NT2/D1 (cell line): ENCODE results near the gene PIK3C2G.
A peak's percentile ranks its signal among the peaks of the same experiment; 100 is the strongest.
"Not testable (repeated sequence)": the region's sequence is repeated elsewhere in the genome, so short reads cannot be mapped to it uniquely, and the experiment has no call there.

Experiments
- DNase-seq: peaks from one replicate; pipeline ENCODE4 v3.0.0-alpha.2; 2011; ENCODE audit warnings: low read depth, low spot score
- H3K27me3 ChIP-seq: 2 replicates; pipeline ENCODE4 v1.6.0; 2011; ENCODE audit warnings: mild to moderate bottlenecking; ENCODE audit not compliant: insufficient read length, insufficient read depth
- H3K36me3 ChIP-seq: 2 replicates; pipeline ENCODE4 v1.6.1; 2011; ENCODE audit warnings: mild to moderate bottlenecking, low read length, mixed read lengths; ENCODE audit not compliant: insufficient read depth, insufficient read length
- H3K4me1 ChIP-seq: 2 replicates; pipeline ENCODE4 v1.5.1; 2011; ENCODE audit not compliant: insufficient read depth, insufficient read length
- H3K4me3 ChIP-seq: 2 replicates; pipeline ENCODE4 v1.5.1; 2011; ENCODE audit warnings: low read depth; ENCODE audit not compliant: insufficient read length
- H3K9ac ChIP-seq: 2 replicates; pipeline ENCODE4 v1.6.0; 2011; ENCODE audit warnings: low read depth; ENCODE audit not compliant: insufficient read length
- H3K9me3 ChIP-seq: 2 replicates; pipeline ENCODE4 v1.5.1; 2011; ENCODE audit warnings: mild to moderate bottlenecking, low read length; ENCODE audit not compliant: insufficient read depth
- SUZ12 ChIP-seq: IDR thresholded peaks from 2 replicates; pipeline ENCODE4 v1.6.1; 2011; ENCODE audit not compliant: insufficient read length, insufficient read depth; ENCODE audit errors: extremely low read depth
- YY1 ChIP-seq: IDR thresholded peaks from 2 replicates; pipeline ENCODE4 v1.6.1; 2011; ENCODE audit not compliant: insufficient read length, insufficient read depth
- ZNF274 ChIP-seq: IDR thresholded peaks from 2 replicates; pipeline ENCODE4 v1.6.1; 2011; ENCODE audit warnings: mild to moderate bottlenecking, low read depth, low read length

The PIK3C2G gene

GRCh38 chr12:18246066-18246465 lies 15.3 kb upstream of the PIK3C2G start:
- no peak overlapping the region for H3K4me3 ChIP-seq
- DNase-seq = peak; percentile 28
- TF ChIP-seq SUZ12 (no peak), ZNF274 (no peak), YY1 (no peak)
- no peaks in the 10 kb centered on the region for H3K27me3 ChIP-seq
- no peaks in the 10 kb centered on the region for H3K9me3 ChIP-seq
- H3K9ac ChIP-seq = no peak overlapping the region
- H3K36me3 ChIP-seq = no peaks in the 10 kb centered on the region
- H3K4me1 ChIP-seq = no peaks in the 10 kb centered on the region

GRCh38 chr12:18250313-18250916 lies 10.9 kb upstream of the PIK3C2G start:
- Histone ChIP-seq H3K9me3 (no peaks in the 10 kb centered on the region), H3K4me1 (no peaks in the 10 kb centered on the region), H3K9ac (no peak overlapping the region), H3K36me3 (no peaks in the 10 kb centered on the region), H3K4me3 (no peak overlapping the region), H3K27me3 (no peaks in the 10 kb centered on the region)
- no peak for TF ChIP-seq ZNF274
- no peak for TF ChIP-seq SUZ12
- TF ChIP-seq YY1 = no peak
- DNase-seq = peak; percentile 93

DNA sequence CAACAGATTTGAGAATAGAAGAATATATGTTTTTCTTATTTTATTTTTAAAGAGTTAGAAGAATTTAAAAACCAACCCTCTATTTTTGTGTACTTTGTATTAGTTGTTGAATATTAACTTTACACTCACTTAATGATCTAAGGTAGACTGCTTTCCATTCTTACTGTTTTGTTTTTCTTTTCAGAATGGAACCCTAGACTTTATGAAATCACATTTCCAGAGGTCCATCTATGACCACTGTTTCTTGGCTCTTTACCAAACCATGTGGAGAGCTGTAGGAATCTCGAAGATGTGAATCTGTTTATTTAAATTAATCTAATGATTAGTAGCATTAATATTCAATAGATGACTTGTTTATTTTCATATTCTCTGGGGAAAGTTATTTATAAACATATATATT lies 7.2 kb upstream of the PIK3C2G start:
- TF ChIP-seq SUZ12 (no peak), YY1 (no peak), ZNF274 (no peak)
- Histone ChIP-seq H3K36me3 (no peaks in the 10 kb centered on the region), H3K4me1 (no peaks in the 10 kb centered on the region), H3K9me3 (no peaks in the 10 kb centered on the region), H3K27me3 (no peaks in the 10 kb centered on the region), H3K4me3 (no peak overlapping the region), H3K9ac (no peak overlapping the region)
- no peak for DNase-seq

GRCh38 chr12:18255004-18255403 lies 6.3 kb upstream of the PIK3C2G start:
- H3K4me1 ChIP-seq, H3K36me3 ChIP-seq, H3K4me3 ChIP-seq, H3K9me3 ChIP-seq, H3K9ac ChIP-seq, DNase-seq, H3K27me3 ChIP-seq: not testable (repeated sequence)

DNA sequence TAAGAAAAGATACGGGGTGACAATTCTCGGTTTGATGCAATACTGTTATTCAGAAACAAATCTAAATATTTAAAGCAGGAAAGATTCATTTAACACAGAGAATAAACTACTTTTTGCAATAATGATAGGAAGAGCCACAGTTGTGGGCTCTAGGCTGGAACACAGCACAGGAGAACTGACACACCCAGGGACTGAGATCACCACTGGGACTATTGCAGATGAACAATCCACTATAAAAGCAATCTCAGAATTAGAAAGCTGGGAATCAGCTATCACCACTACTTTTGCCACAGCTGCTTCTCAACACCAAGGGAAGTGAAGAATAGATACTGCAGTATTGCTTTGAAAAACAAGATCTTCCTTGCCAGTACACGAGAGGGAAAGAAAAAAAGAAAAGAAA lies 4.1 kb upstream of the PIK3C2G start:
- no peaks in the 10 kb centered on the region for H3K4me1 ChIP-seq
- no peaks in the 10 kb centered on the region for H3K36me3 ChIP-seq
- no peak overlapping the region for H3K9ac ChIP-seq
- no peaks in the 10 kb centered on the region for H3K27me3 ChIP-seq
- H3K4me3 ChIP-seq = no peak overlapping the region
- no peaks in the 10 kb centered on the region for H3K9me3 ChIP-seq
- no peak for DNase-seq
- TF ChIP-seq ZNF274 (no peak), SUZ12 (no peak), YY1 (no peak)

- Histone ChIP-seq H3K27me3 (no peaks in the 10 kb centered on the region), H3K9ac (no peak overlapping the region), H3K4me1 (no peaks in the 10 kb centered on the region), H3K4me3 (no peak overlapping the region), H3K36me3 (no peaks in the 10 kb centered on the region), H3K9me3 (no peaks in the 10 kb centered on the region)
- no peak for TF ChIP-seq YY1
- TF ChIP-seq SUZ12 = no peak
- TF ChIP-seq ZNF274 = no peak
- no peak for DNase-seq
These were observed 2.4 kb upstream of the PIK3C2G start for GRCh38 chr12:18258929-18259328.

- TF ChIP-seq YY1 (no peak), SUZ12 (no peak), ZNF274 (no peak)
- Histone ChIP-seq H3K9ac (no peak overlapping the region), H3K9me3 (no peaks in the 10 kb centered on the region), H3K36me3 (no peaks in the 10 kb centered on the region), H3K4me3 (no peak overlapping the region), H3K27me3 (no peaks in the 10 kb centered on the region), H3K4me1 (no peaks in the 10 kb centered on the region)
- DNase-seq = no peak
These were observed 1.2 kb upstream of the PIK3C2G start for GRCh38 chr12:18259906-18260682.
